Endometrium (tissue), 2 donors: Measurements from ENCODE around the gene NMNAT2.

Experiments used
- FAIRE-seq: peaks from 2 replicates; lab custom pipeline; 2012; peaks lifted over from hg19 to GRCh38; lab: Jason Lieb, UNC
- donor health status: control.
- donor health status: control.

NMNAT2 gene

DNA sequence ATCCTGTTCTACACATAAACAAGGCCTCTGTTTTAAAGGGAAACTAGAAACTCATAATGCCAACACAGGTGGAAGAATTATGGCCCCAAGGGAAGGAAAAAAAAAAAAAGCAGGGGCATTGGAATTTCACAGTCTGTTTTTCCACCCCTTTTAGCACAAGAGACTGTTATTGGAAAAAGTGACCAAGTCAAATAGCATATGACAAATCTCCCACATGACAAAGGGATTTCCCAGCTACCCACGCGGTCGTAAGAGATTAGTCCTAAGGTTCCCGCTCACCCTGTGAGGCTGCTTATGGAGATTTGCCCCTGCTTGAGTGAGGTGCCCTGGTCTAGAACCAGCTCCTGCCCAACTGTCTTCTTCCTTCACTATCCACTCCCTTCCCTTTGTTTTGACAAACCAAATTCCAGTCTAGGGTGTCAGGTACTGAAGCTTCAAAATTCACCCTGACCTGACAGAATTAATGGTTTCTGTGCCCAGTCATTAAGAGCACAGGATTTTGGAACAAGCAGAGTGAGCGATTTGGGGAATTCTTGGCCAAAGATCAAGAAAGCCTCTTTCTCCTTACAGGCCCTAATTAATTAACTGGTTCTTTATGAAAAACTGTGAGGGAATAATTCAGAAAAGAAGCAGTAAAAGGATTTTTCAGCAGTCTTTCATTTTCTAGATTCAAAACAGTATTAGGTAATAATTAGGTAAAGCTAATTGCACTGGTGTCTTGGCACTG, 107.3 kb downstream of the NMNAT2 start:
- no peak for FAIRE-seq

DNA sequence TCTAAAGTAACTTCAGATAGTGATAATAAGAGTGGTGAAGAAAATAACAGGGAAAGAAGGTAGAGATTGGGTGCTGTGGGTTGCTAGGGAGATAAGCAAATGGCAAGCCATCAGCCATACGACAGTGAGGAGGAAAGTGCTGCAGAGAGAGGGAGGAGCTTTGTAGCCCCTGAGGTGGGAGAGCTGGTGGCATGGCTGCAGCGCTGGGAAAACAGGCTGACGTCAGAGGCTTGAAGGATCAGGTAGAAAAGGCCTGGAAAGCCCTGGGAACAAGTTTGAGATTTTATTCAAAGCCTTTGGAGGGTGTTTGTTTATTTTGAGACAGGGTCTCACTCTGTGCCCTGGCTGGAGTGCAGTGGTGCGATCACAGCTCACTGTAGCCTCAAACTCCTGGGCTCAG, 109.5 kb downstream of the NMNAT2 start:
- no peak for FAIRE-seq

DNA sequence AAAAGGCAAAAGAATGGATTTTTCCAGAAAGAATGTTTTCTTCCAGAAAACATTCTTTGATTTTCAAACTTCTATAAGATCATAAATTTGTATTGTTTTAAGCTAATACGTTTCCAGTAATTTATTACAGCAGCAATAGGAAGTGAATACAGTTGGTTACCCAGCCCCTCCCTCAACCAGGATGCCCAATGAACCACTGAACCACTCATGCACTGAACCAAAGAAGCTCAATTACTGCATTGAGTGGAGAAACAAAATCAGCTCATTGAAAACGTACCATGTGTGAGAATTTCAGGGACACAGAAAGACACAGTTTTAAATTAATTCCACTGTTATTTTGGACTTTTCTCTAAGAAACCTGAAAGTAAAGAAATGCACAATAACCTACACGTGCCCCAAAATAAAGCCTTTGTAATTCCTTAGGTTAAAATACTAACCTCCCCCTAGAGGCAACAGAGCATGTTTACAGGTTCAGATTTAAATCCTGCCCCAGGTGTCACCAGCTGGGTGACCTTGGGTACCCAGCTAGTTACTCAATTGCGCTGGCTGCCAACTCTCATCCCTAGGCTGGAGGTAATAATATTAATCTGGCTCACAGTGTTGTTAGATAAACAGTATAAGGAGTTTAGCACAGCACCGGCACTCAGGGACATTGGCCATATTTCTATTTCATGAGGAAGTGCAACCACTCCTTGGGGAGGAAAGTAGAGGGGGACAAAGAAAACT, 111.7 kb downstream of the NMNAT2 start:
- no peak for FAIRE-seq

DNA sequence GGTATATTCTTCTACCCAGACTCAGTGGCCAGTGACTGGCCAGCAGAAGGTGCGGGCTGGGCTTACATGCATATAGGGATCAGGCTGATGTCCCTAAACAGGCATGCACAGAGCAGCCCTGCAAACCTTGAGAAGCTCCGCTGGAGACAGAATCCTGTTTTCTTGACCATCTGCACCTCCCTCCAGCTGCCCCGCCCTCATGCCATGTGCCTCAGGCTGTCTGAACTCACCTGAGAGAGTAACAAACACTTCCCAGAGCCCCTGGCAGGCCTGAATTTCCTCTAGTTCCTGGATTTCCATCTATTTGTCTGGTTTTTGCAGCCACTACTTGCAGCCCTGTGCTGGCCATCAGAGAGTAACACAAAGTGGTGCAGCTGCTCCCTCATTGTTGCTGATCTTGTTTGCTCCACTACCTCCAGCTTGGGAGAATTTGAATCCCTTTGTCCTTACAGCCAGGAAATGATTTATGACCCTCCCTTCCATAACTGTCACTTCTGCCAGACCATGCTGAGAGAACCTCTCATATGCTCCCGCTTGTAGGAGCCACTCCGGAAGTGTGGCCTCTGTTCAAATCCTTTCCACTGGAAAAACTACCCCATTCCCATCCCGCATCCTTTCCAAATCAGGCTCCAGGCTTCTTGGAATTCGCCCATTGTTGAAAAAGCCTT, 113.6 kb downstream of the NMNAT2 start:
- FAIRE-seq, result no peak

DNA sequence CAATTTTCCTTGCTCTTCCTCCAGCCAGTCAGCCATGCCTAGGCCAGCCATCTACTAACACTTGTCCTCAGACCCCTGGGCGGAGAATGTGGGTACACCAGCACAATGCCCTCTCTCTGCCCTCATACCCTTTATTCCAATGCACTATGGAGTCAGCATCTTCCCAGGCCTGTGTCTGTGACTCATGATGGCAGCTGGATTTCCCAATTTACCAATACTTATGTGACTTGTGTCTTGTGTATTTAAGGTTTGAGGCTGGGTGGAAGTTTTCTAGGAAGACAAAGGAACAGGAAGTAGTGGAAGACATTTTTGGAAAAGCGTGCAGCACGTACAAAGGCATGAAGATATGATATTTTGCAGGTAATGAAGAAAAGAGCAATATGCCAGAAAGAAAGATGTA, 114.3 kb downstream of the NMNAT2 start:
- no peak for FAIRE-seq

DNA sequence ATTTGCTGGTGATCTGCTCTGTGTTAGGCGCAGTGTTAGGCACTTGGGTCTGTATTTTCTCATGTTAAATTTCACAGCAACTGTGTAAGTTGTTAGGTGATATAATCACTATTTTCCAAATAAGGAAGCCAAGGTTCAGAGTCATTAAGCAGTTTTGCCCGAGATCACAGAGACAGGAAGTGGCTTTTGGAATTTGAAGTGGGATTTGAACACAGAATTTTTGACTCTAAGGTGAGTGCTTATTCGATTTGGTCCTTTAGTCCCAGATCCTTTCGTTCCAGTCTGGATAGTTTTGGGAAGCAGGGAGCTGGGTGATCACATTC, 114.9 kb downstream of the NMNAT2 start:
- no peak for FAIRE-seq

DNA sequence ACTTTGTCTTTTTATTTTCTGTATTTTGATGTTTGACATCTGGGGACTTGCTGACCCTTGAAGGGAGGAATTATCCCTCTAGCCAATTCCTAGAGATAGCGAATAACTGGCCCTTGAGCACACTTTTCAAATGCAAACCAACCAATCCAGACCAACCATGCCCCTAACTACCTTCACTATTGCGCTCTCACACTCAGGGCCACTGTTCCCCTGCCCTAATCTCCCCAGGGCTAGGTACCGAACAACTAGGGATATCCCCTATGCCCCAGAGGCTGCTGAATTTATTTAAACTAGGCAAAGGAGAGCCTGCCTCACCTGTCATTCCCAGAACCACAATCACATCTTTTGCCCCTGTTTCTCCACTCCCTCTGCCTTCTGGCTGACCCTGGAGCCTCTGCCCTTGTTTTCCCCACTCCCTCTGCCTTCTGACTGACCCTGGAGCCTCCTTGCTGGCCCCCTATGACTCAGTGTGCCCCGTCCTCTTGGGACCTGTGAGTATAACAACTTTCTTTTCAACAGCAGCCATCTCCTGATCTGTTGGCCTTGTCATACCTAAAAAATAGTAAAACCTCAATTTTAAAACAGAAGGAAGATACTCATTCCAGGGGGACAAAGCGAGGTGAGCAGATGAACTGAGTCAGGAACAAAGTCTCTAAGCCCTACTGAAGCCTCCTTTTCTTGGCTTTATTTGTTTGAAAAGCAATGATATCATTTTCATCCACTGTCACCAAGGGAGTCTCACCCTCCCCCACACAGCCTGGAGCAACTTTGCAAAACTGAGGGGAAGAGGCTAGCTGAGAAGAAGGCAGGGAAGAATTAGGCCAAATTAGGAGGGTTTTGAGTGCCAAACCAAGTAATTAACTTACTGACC, 115.5 kb downstream of the NMNAT2 start:
- no peak for FAIRE-seq

DNA sequence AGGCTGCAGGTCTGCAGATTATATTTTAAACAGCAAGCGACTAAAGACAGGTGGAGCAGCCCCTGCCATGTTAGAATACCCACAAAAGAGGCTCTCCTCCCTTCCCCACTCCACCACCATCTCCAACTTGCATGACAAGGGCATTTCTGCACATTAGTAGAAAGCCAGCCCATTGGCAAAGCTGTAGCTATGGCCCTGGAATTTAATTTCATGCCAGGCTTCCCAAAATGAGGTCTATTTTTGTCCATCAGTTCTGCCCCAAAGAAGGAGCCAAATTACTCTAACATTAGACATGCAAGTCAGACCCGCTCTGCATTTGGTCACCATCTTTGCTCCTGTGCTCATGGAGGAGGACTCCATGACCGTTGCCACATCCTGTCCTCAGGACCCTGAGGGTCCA, 116.9 kb downstream of the NMNAT2 start:
- no peak for FAIRE-seq

DNA sequence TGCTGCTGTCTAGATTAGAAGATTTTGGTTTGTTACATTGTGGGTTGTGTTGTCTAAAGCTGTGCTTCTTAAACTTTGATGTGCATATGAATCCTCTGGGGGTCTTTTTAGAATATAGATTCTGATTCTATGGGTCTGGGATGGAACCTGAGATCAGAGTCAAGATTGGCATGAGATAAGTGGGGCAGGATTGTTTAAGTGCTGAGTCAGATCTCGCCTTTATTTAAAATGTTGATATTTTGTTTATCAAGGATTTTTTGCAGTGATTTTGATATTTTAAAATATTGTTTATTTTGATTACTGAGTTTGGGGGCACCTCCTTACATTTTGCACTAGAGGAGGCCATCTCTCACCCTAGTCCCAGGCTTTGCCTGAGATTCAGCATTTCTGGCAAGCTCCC, 117.4 kb downstream of the NMNAT2 start:
- no peak for FAIRE-seq

DNA sequence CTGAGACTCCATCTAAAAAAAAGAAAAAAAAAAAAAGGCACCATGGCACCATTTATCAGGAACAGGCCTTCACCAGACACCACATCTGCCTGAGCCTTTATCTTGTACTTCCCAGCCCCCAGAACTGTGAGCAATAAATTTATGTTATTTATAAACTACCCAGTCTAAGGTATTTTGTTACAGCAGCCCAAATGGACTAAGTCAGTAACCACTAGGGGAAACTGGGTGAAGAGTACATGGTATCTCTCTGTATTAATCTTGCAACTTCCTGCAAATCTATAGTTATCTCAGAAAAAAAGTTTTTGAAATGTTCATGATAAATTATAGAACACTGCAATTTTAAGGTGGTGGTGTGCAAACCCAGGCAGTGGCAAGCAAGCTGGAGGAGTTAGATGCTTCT, 117.8 kb downstream of the NMNAT2 start:
- FAIRE-seq, result no peak

DNA sequence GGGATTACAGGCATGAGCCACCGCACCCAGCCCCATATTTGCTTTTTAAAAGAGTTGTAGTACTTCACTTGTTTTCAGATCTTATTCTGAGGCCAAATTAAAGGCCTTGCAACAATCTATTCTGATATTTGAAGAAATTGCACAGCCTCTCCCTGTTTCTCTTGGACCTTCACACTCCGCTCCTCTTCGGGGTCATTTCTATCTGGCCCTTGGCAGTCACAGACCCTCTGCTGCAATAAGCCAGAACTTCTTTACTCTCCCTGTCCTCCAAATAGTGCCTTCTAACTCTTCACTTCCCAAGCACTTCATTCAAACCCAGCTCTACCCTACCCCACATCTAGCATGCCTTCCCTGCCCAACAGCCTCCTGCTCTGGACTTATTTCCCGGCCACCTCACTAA, 121.4 kb downstream of the NMNAT2 start:
- no peak for FAIRE-seq

DNA sequence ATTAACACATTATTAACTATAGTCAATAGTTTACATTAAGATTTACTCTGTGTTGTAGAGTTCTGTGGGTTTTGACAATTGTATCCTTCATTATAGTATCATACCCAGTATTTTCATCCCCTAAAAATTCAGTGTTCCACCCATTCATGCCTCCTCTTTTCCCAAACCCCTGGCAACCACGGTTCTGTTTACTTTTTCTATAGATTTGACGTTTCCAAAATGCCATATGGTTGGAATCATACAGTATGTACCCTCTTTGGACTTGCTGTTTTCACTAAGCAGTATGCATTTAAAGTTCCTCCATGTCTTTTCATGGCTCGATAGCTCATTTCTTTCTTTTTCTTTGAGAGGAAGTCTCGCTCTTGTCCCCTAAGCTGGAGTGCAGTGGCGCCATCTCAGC, 122.7 kb downstream of the NMNAT2 start:
- no peak for FAIRE-seq

DNA sequence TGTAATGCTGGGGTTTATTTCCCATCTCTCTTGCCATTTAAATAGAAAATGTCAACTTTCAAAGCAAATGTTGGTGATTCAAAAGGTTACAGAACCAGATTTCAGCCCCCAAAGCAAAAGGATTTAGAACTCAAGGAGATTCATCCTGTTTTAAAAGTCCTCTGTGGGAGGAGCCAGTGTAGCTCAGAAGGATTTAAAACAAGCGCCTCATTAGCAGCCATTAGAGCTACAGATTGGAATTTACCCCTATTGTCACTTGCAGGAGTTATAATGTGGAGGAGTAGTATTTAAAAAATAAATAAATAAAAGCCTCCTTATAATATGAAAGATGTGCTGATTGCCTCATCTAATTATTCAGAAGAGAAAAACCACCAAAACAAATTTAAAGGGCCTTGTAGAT, 124.3 kb downstream of the NMNAT2 start:
- no peak for FAIRE-seq

DNA sequence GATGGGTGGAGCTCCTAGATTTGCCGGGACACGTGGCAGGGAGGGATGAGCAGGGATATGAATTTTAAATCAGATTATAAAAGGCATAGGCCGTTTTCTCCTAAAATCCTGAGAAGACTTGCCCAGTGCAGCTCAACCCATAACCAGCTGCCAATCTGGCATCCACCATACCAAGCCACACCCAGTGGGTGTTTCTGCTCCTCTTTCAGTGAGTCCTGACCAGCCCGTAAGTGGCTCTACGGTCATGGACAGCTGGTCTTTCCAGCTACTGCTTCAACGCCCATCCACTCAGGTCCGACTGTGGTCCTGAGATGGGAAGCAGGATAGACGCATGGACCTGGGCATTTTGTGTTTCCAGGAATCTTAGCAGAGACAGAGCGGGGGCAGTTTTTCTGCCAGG, 124.9 kb downstream of the NMNAT2 start:
- no peak for FAIRE-seq

DNA sequence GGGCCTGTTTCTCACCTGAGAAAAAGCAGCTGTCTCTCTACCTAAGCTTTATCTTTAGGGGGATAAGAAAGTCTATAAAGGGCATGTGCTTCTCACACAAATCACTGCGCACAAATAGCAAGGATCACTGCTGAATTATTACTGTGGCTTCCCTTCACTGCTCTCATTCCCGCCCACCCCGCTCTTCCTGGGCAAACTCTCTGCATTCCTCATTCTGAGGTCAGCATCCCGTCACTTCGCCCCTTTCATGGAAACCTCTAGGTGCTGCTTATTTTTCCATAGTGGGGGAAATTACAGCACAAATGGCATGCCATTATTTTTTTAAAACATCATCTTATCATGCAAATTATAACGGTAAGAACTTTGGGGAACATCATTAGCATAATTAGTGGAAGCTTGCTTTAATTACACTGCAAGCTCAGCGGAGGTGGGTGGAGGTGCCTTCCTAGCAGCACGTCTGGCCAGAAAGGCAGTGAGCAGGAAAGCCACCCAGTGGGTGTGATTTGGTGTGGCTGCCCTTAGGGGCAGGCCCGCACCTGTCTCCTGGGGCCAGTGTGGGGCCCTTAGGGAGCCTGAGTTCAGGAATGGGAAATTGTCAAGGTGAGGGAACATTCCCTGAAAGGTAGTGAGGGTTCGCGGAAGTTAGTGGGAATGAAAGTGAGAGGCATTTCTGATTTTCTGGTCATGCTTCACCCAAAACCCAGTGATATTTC, 126.2 kb downstream of the NMNAT2 start:
- FAIRE-seq, result no peak

DNA sequence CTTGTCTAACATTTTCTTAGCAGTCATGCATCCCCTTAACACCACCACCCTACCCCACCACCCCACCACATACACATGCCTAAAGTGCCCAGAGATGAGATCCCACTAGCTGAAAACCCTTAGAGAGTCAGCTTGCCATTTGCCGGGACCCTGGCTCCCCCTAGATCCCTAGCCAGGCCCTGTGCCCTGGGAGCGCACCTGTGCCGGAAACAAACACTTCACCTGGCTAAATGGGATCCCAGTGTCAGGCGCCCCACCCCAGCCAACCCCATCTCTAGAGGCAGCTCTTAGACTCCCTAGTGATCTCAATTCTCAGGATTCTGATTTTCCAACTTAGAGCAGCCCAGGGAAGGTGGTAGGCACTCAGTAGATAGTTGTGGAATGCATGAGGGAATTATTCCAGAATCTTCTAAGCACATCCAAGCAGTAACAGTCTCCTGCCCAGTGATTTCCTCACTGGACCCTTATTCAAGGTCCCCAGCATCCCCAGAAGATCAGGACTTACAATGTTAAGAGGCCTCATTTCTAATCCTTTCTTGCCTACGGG, 126.9 kb downstream of the NMNAT2 start:
- no peak for FAIRE-seq

DNA sequence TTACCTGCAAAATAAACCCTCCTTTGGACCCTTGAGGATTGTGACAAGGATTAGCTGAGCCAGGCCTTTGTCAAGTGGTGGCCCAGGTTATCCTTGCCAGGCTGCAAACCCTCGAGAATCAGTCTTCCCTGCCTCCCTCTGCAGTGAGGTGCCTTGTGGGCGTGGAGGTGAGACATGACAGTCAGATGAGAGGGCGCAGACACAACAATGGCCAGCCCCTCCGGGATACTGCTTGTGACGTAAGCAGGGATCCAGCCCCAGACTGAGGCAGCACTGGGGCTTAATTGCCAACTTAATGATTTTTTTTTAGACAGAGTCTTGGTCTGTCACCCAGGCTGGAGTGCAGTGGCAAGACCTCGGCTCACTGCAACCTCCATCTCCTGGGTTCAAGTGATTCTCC, 127.6 kb downstream of the NMNAT2 start:
- no peak for FAIRE-seq

DNA sequence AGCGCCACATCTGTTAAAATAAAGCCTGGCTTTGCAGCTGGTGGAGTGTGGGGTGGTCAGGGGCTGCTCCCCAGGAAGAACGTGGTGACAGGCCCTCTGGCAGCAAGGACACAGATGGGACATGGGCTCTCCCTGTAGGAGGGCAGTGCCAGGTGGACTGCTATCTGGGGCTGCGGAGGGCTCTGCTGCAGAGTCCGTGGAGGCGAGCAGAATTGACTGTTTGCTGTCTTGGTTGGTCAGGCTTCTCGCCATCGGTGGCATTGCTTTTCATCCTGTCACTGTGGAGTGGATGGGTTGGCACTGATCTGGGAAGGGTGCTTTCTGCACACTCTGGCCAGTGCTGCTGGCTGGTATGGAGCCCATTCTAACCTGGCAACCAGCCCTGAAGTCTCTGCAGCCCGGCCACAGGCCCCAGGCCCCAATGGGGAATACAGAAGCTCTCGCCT, 129.1 kb downstream of the NMNAT2 start:
- FAIRE-seq, result no peak

DNA sequence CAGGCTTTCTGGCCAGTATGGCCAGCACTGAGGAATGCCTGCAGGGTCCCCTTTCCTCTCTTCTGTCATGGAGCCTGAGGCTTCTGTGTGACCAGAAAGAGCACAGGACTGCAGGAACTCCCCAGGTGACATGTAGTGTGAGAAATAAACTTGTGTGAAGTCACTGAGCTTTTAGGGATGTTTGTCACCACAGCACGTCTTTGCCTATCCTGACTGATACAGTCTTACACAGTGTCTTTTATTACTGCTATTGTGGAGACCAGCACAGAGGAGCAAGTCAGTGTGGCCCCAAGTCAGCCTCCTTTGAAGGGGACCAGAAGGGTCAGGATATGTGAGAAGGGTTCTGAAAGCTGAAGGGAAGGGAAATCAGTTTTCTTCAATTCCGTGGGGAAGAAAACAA, 129.6 kb downstream of the NMNAT2 start:
- no peak for FAIRE-seq

DNA sequence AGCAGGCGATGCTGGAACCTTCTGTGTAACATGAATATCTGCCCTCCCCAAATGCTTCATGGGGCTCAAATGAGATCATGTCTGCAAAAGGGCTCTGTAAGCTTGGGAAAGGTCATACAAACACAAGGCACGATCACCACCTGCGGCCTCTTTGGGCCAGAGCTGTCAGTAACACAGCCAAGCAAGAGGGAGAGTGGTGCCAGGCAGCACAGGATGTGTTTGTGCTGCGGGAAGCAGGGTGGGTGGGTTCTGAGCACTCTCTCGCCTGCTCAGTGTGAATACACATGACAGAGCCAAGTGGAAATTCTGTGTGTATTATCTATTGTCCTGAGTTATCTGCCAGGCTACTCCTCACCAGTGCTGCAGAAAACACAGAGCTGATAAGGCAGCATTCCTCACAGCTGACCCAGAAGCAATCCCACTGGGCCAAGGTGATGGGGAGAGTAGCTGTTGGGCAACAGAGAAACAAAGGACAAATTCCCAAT, 130.9 kb downstream of the NMNAT2 start:
- no peak for FAIRE-seq

DNA sequence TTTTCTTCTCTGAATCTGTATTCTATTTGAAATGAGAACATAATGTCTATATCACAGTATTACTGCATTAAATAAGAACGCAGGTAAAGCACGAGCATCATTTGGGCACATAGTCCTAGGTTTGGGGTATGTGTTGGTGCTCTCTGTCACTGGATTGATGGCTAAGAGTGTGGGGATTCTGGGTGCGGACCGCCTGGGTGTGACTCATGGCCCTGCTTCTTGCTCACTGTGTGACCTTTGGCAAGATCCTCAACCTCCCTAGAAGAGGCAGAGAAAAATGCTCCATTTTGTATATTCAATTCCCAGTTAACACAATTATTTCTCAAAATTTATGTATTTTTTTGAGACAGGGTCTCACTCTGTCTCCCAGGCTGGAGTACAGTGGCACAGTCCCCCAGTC, 132.4 kb downstream of the NMNAT2 start:
- FAIRE-seq, result no peak
